AG04450 (cell line): Measurements from ENCODE around the gene USF1. TPM values are rescaled to one million over a fixed set of nuclear protein-coding genes. Genes with fewer than 3 reads are reported as not detected.
"Not testable (repeated sequence)": the region's sequence is repeated elsewhere in the genome, so short reads cannot be mapped to it uniquely, and the experiment has no call there.

Experiments used
- CTCF ChIA-PET: fragments of 300-600, 350-600 bp; formaldehyde crosslinking; extraction: SDS; loops from one replicate; lab custom pipeline; 2022; ENCODE audit warnings: antibody characterized with exemption, inconsistent platforms; lab: Charles Lee
- POLR2A ChIA-PET: fragments of 350-600 bp; formaldehyde crosslinking; extraction: SDS; loops from one replicate; lab custom pipeline; 2021; ENCODE audit warnings: antibody characterized with exemption, inconsistent platforms; lab: Yijun Ruan, JAX
- DNase-seq: peaks from one replicate; pipeline ENCODE4 v3.0.0-alpha.2; 2011; ENCODE audit warnings: low read depth, low spot score
- H3K27ac ChIP-seq: one replicate; pipeline ENCODE4 v1.5.1; 2012; ENCODE audit warnings: low read depth, low read length, control low read depth
- H3K27me3 ChIP-seq: one replicate; pipeline ENCODE4 v1.6.0; 2012; ENCODE audit warnings: low read length; ENCODE audit not compliant: control insufficient read depth, insufficient read depth
- H3K4me3 ChIP-seq: 2 replicates; pipeline ENCODE4 v1.5.1; 2011; ENCODE audit warnings: mild to moderate bottlenecking, low read depth, low read length, control low read depth
- H3K9me3 ChIP-seq: 2 replicates; pipeline ENCODE4 v1.5.1; 2012; ENCODE audit warnings: low read length; ENCODE audit not compliant: control insufficient read depth, insufficient read depth
- polyA plus RNA-seq: library from polyadenylated mRNA; depleted of rRNA; stranded (reverse); fragments of >200 nt; gene quantifications from 2 replicates; pipeline ENCODE4 v1.2.3, GENCODE V29; 2011
- TF ChIP-seq, protein P1 (sequence below): IDR thresholded peaks from 2 replicates; pipeline ENCODE4 v1.5.1; 2011; ENCODE audit warnings: low read depth, low read length, control low read depth, inconsistent platforms

Gene USF1
- polyA plus RNA-seq, 1 experiment, result 32.6 TPM

DNA sequence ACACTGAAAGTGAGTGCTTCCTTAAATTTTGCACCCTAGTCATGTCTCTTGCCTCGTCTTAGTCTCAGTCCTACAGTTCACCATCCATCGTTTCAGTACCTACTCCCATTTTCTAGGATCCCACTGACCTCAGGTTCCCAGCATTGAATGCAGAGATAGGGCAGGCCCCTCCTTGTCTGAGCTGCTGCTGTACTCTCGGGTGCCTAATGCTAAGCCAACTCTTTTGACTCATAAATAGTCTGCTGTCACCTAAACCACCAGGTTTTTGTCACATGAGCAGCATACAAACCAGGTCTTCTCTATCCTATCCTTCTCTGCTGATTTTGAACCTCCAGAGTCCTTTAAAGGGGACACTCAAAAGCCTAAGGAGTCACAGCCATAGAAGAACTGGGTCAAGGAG is 20.9 kb upstream of the USF1 start:
- DNase-seq, result no peak
- TF ChIP-seq, protein P1, sequence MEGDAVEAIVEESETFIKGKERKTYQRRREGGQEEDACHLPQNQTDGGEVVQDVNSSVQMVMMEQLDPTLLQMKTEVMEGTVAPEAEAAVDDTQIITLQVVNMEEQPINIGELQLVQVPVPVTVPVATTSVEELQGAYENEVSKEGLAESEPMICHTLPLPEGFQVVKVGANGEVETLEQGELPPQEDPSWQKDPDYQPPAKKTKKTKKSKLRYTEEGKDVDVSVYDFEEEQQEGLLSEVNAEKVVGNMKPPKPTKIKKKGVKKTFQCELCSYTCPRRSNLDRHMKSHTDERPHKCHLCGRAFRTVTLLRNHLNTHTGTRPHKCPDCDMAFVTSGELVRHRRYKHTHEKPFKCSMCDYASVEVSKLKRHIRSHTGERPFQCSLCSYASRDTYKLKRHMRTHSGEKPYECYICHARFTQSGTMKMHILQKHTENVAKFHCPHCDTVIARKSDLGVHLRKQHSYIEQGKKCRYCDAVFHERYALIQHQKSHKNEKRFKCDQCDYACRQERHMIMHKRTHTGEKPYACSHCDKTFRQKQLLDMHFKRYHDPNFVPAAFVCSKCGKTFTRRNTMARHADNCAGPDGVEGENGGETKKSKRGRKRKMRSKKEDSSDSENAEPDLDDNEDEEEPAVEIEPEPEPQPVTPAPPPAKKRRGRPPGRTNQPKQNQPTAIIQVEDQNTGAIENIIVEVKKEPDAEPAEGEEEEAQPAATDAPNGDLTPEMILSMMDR, result no peak
- Histone ChIP-seq H3K9me3 (peaks cover 3% of the 10 kb centered on the region; the same call in 1 of the 2 replicates), H3K27ac (no peak overlapping the region), H3K27me3 (peaks cover 15% of the 10 kb centered on the region), H3K4me3 (no peak overlapping the region)
- ChIA-PET CTCF (interaction anchor here (1.0 kb wide), 1 partner anchor 30 kb away, joined by 3 read pairs; no protein-coding TSS in a partner anchor), POLR2A (no interaction called here)

DNA sequence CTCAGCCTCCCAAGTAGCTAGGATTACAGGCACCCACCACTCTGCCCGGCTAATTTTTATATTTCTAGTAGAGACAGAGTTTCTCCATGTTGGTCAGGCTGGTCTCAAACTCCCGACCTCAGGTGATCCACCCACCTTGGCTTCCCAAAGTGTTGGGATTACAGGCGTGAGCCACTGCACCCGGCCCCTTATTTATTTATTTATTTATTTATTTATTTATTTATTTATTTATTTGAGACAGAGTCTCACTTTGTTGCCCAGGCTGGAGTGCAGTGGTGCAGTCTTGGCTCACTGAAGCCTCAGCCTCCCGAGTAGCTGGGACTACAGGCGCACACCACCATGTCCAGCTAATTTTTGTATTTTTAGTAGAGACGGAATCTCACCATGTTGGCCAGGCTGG is 19.9 kb upstream of the USF1 start:
- H3K4me3 ChIP-seq, DNase-seq, H3K27ac ChIP-seq, CTCF ChIA-PET, H3K9me3 ChIP-seq, POLR2A ChIA-PET: not testable (repeated sequence)
- peaks cover 15% of the 10 kb centered on the region for H3K27me3 ChIP-seq

DNA sequence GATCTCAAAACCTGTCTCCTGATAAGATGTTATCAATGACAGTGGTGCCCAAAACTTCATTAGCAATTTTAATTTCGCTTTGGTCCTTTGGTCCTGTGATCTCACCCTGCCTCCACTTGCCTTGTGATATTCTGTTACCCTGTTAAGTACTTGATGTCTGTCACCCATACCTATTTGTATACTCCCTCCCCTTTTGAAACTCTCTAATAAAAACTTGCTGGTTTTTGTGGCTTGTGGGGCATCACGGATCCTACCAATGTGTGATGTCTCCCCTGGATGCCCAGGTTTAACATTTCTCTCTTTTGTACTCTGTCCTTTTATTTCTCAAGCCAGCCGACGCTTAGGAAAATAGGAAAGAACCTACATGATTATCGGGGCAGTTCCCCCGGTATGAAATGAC is 18.2 kb upstream of the USF1 start:
- H3K27ac ChIP-seq, DNase-seq, CTCF ChIA-PET, H3K4me3 ChIP-seq, POLR2A ChIA-PET, H3K9me3 ChIP-seq: not testable (repeated sequence)
- H3K27me3 ChIP-seq, result peaks cover 15% of the 10 kb centered on the region

GRCh38 chr1:161061419-161061818 is 15.6 kb upstream of the USF1 start:
- POLR2A ChIA-PET, result no interaction called here

DNA sequence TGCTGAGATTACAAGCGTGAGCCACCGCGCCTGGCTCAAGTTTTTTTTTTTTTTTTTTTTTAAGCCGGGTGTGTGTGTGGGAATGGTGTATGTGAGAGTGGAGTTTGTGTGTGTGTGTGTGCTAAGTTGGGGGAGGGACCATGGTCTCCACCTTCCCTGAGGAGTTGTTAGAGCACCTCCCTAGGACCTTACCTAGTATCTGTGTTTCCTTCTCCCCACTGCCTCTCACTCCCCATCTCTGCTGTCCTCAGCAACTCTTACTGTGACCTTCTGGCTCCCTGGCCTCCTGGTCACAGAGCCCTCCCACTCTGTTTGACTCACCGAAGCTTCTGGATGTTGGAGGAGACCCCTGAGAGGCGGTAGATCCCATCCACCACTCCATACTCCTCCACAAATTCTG is 13.5 kb upstream of the USF1 start:
- no peak for DNase-seq
- TF ChIP-seq, protein P1, result no peak
- POLR2A ChIA-PET, result no interaction called here
- H3K27ac ChIP-seq, result no peak overlapping the region
- H3K9me3 ChIP-seq, result no peaks in the 10 kb centered on the region
- no peak overlapping the region for H3K4me3 ChIP-seq
- CTCF ChIA-PET, result no interaction called here
- H3K27me3 ChIP-seq, result peaks cover 5% of the 10 kb centered on the region

More at GRCh38 chr1:161061419-161061818, 15.6 kb upstream of the USF1 start:
- DNase-seq, result no peak
- TF ChIP-seq, protein P1, result no peak
- no peak overlapping the region for H3K27ac ChIP-seq
- no peaks in the 10 kb centered on the region for H3K9me3 ChIP-seq
- no peak overlapping the region for H3K4me3 ChIP-seq
- H3K27me3 ChIP-seq, result peaks cover 11% of the 10 kb centered on the region
- CTCF ChIA-PET, result interaction anchor here (1.0 to 1.1 kb wide), 2 partner anchors 10 to 40 kb away, joined by 3 to 4 read pairs; no protein-coding TSS in a partner anchor

- no peak for DNase-seq
- CTCF ChIA-PET, result no interaction called here
- H3K27me3 ChIP-seq, result no peaks in the 10 kb centered on the region
- POLR2A ChIA-PET, result interaction anchor here (1.1 kb wide), 1 partner anchor 10 kb away, joined by 4 read pairs; the partner anchor contains the start of gene USF1
- H3K4me3 ChIP-seq, result no peak overlapping the region
- no peaks in the 10 kb centered on the region; the same call in 1 of the 2 replicates for H3K9me3 ChIP-seq
- no peak overlapping the region for H3K27ac ChIP-seq
- TF ChIP-seq, protein P1, result 0 out of 2 replicates have a peak, but pooled peaks have one; percentile 9
These were observed 9.0 kb upstream of the USF1 start for GRCh38 chr1:161054805-161055204.
